Measurements from ENCODE around the gene AK8.

The AK8 gene

DNA sequence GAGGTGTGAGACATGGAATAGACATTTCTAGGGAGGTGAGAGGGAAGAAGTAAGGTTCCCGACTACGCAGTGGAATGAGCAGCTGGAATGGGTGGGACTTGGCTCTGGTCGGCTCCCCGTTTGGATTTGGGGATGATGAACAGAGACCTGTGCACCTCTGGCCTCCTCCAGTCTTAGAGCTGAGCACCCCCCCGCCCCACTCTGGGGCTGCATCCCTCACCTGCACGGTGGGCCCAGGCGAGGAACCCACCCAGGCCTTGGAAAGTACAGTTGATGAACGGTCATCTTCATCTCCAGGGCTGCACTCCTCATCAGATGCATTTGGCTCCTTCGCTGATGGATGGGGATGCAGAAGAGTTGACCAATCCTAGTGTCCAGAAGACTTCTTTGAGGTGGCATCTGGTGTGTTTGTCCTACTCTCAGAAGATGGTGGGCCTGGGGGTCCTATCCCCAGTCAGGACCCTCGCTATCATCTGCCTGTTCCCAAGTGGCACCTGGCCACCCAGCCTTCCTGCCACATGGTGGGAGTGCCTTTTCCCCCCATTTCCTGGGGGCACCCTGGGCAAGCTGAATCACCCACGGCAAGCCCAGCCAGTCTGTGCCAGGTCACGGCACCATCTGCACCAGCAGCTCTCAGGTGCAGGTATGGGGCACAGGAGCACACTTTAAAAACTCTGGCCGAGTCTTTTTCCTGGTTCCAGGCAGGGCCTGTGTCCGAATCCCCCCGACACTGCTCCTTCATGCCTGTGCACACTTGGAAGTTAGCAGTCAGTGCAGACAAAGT is 137.4 kb downstream of the AK8 start:
- Histone ChIP-seq H3K4me1 (ENCODE audit: control insufficient read depth, insufficient read depth, low read length, poor library complexity, severe bottlenecking) (peaks cover 20% of the 10 kb centered on the region), H3K27ac (ENCODE audit: low read depth, low read length, severe bottlenecking) (no peak overlapping the region), H3K36me3 (ENCODE audit: control insufficient read depth, insufficient read depth, low read length) (no peaks in the 10 kb centered on the region), H3K4me3 (ENCODE audit: extremely low read depth, insufficient read depth, low read length, poor library complexity, severe bottlenecking) (no peak overlapping the region), H3K9me3 (ENCODE audit: control insufficient read depth, low read length) (no peaks in the 10 kb centered on the region)
- 88 to 93% methylated on average over 14 to 15 of the region's 15 CpGs for WGBS, 2 experiments (ENCODE audit: insufficient coverage in 2 of 2)

GRCh38 chr9:132739710-132740310 is 138.3 kb downstream of the AK8 start:
- no peak overlapping the region for H3K27ac ChIP-seq (ENCODE audit: low read depth, low read length, severe bottlenecking)
- H3K9me3 ChIP-seq (ENCODE audit: control insufficient read depth, low read length): no peaks in the 10 kb centered on the region
- H3K4me3 ChIP-seq (ENCODE audit: extremely low read depth, insufficient read depth, low read length, poor library complexity, severe bottlenecking): no peak overlapping the region
- 87 to 98% methylated on average over 5 to 8 of the region's 9 CpGs for WGBS, 2 experiments (ENCODE audit: insufficient coverage in 2 of 2)
- no peaks in the 10 kb centered on the region for H3K36me3 ChIP-seq (ENCODE audit: control insufficient read depth, insufficient read depth, low read length)
- H3K4me1 ChIP-seq (ENCODE audit: control insufficient read depth, insufficient read depth, low read length, poor library complexity, severe bottlenecking): peaks cover 12% of the 10 kb centered on the region

DNA sequence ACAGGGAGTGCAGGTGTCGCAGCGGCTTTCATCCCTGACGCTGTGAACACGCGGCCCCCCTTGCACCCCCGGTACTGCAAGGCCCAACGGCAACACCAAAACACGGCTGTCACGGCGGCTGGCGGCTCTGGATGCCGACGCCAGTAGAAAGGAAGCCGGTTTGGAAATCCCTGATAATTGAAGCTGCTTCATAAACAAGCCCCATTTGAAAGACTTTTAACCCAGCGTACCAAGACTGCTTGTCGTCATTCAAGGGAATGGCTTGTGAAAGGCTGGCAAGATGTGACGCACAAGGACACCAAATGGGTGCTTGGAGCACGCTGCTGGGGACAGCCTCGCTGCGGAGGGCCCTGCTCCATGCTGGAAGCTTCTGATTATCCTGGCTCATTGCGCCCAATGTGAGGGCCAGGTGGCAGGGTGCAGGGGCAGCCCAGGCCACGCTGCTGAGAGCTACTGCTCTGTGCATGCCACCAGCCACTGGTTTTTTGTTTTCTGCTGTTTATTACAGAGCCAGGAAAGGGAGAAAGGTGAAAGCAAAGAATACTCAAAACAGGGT is 144.7 kb downstream of the AK8 start:
- 85 to 92% methylated on average over 22 of the region's 22 CpGs for WGBS, 2 experiments (ENCODE audit: insufficient coverage in 2 of 2)
- H3K9me3 ChIP-seq (ENCODE audit: control insufficient read depth, low read length): no peaks in the 10 kb centered on the region
- no peak overlapping the region for H3K4me3 ChIP-seq (ENCODE audit: extremely low read depth, insufficient read depth, low read length, poor library complexity, severe bottlenecking)
- H3K4me1 ChIP-seq (ENCODE audit: control insufficient read depth, insufficient read depth, low read length, poor library complexity, severe bottlenecking): no peaks in the 10 kb centered on the region
- no peak overlapping the region for H3K27ac ChIP-seq (ENCODE audit: low read depth, low read length, severe bottlenecking)
- no peaks in the 10 kb centered on the region for H3K36me3 ChIP-seq (ENCODE audit: control insufficient read depth, insufficient read depth, low read length)

- H3K4me1 ChIP-seq (ENCODE audit: control insufficient read depth, insufficient read depth, low read length, poor library complexity, severe bottlenecking): no peaks in the 10 kb centered on the region
- 78 to 88% methylated on average over 13 to 14 of the region's 17 CpGs for WGBS, 2 experiments (ENCODE audit: insufficient coverage in 2 of 2)
- no peaks in the 10 kb centered on the region for H3K9me3 ChIP-seq (ENCODE audit: control insufficient read depth, low read length)
- no peak overlapping the region for H3K27ac ChIP-seq (ENCODE audit: low read depth, low read length, severe bottlenecking)
- H3K4me3 ChIP-seq (ENCODE audit: extremely low read depth, insufficient read depth, low read length, poor library complexity, severe bottlenecking): no peak overlapping the region
- H3K36me3 ChIP-seq (ENCODE audit: control insufficient read depth, insufficient read depth, low read length): no peaks in the 10 kb centered on the region
Measured at GRCh38 chr9:132732326-132733259, 145.5 kb downstream of the AK8 start.

DNA sequence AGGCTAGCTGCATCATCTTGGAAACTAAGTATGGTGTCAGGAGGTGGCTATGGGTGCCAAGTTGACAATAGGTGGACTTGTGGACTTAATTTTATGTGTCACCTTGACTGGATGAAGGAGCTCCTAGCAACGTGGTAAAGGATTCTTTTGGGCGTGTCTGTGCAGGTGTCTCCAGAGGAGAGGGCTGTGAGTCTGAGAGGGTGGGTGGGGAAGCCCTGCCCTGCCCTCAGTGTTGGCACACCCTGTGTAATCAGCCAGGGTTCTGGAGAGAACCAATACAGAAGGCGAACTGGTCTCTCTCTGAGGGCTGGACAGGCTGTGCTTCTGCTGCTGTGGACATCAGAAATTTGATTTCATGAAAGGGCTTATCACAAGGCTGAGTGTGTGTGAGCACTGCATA is 146.9 kb downstream of the AK8 start:
- H3K36me3 ChIP-seq (ENCODE audit: control insufficient read depth, insufficient read depth, low read length): no peaks in the 10 kb centered on the region
- no peaks in the 10 kb centered on the region for H3K9me3 ChIP-seq (ENCODE audit: control insufficient read depth, low read length)
- no peaks in the 10 kb centered on the region for H3K4me1 ChIP-seq (ENCODE audit: control insufficient read depth, insufficient read depth, low read length, poor library complexity, severe bottlenecking)
- whole genome bisulfite sequencing, 2 experiments (ENCODE audit: insufficient coverage in 2 of 2): 89 to 92% methylated on average over 3 of the region's 3 CpGs
- no peak overlapping the region for H3K4me3 ChIP-seq (ENCODE audit: extremely low read depth, insufficient read depth, low read length, poor library complexity, severe bottlenecking)
- H3K27ac ChIP-seq (ENCODE audit: low read depth, low read length, severe bottlenecking): no peak overlapping the region

DNA sequence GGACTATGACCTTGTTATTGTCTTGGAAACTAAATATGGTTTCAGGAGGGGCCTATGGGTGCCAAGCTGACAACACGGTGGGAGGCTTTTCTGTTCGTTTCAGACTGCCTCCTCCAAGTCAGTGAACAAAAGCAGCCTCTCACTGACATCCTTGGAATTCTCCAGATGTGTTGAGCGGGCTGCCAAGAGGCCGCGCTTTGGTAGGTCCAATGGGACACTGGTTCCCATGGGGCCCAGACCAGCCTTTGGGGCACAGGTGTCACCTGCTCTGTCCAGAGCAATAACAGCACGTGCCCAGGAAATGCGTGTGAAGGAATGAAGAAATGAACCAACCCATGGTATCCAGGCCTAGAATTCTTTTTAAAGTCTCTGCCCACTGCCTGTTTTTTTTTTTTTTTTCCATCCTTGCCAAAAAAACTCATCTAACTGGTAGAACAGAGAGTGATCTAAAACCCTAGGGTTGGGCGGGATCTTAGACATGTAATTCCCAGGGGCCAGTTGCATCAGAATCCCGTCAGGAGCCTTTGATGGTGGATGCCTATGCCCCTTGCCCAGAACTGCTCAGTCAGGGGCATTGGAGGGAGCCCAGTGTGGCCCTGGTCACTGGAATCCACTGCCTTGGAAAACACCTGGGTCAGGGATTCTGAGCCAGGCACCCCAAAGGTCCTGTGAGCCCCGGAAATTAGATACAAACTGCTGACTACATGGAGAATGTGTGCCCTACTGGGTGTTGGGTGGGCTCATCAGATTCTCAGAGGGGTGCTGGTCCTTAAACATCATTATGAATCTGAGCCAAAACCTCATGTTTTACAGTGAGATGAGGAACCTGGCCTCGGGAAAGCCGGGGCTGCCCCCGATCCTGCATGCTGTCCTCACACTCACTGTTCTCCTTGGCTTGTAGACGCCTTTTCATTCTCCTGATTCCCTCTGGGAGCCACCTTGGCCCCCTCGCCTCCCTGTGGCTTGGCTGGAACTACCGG is 147.7 kb downstream of the AK8 start:
- 86 to 94% methylated on average over 10 to 16 of the region's 16 CpGs for WGBS, 2 experiments (ENCODE audit: insufficient coverage in 2 of 2)
- no peaks in the 10 kb centered on the region for H3K36me3 ChIP-seq (ENCODE audit: control insufficient read depth, insufficient read depth, low read length)
- H3K4me1 ChIP-seq (ENCODE audit: control insufficient read depth, insufficient read depth, low read length, poor library complexity, severe bottlenecking): no peaks in the 10 kb centered on the region
- no peaks in the 10 kb centered on the region for H3K9me3 ChIP-seq (ENCODE audit: control insufficient read depth, low read length)
- H3K4me3 ChIP-seq (ENCODE audit: extremely low read depth, insufficient read depth, low read length, poor library complexity, severe bottlenecking): no peak overlapping the region
- no peak overlapping the region for H3K27ac ChIP-seq (ENCODE audit: low read depth, low read length, severe bottlenecking)

GRCh38 chr9:132729235-132729890 is 148.7 kb downstream of the AK8 start:
- no peak overlapping the region for H3K27ac ChIP-seq (ENCODE audit: low read depth, low read length, severe bottlenecking)
- H3K4me1 ChIP-seq (ENCODE audit: control insufficient read depth, insufficient read depth, low read length, poor library complexity, severe bottlenecking): no peaks in the 10 kb centered on the region
- H3K9me3 ChIP-seq (ENCODE audit: control insufficient read depth, low read length): no peaks in the 10 kb centered on the region
- H3K4me3 ChIP-seq (ENCODE audit: extremely low read depth, insufficient read depth, low read length, poor library complexity, severe bottlenecking): no peak overlapping the region
- 82 to 85% methylated on average over 4 to 5 of the region's 5 CpGs for WGBS, 2 experiments (ENCODE audit: insufficient coverage in 2 of 2)
- no peaks in the 10 kb centered on the region for H3K36me3 ChIP-seq (ENCODE audit: control insufficient read depth, insufficient read depth, low read length)

DNA sequence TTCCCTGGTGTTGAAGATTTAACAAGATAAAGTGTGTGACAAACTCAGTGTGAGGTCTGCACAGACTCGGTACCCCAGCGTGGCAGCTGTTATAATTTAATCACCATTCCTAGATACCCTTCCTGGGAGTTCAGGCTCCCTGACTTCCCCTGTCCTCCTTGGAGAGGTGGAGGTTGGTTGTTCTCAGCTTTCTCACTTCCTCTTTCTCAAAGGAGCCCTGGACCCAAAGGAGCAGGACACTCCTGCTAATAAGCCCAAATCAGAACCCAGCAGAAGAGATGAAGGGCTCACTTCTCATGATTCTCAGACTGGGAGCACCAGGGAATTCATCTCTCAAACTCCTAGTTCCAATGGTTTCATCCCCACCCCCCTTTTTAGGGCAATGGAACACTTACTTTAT is 149.6 kb downstream of the AK8 start:
- Histone ChIP-seq H3K4me3 (ENCODE audit: extremely low read depth, insufficient read depth, low read length, poor library complexity, severe bottlenecking) (no peak overlapping the region), H3K27ac (ENCODE audit: low read depth, low read length, severe bottlenecking) (no peak overlapping the region), H3K9me3 (ENCODE audit: control insufficient read depth, low read length) (no peaks in the 10 kb centered on the region), H3K36me3 (ENCODE audit: control insufficient read depth, insufficient read depth, low read length) (no peaks in the 10 kb centered on the region), H3K4me1 (ENCODE audit: control insufficient read depth, insufficient read depth, low read length, poor library complexity, severe bottlenecking) (no peaks in the 10 kb centered on the region)
- WGBS, 2 experiments (ENCODE audit: insufficient coverage in 2 of 2): no CpG with 5 or more reads among the region's 2 CpGs

DNA sequence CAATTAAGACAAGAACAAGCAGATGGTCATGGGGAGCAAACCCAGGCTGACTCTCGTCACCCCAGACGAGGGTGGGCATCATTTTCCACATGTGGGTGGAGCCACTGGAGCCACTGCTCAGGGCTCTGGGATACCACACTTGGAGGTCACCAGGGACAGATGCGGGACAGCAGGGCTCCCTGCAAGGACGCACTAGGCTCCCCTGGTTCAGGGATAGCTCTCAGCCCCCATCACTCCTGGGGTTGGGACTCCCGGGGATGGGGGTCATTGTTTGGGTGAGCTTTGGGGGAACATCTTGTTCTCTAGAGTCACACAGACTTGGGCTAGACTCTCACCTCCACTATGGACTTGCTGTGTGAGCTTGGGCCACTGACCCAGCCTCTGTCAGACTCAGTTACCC is 150.0 kb downstream of the AK8 start:
- 90 to 93% methylated on average over 3 to 4 of the region's 5 CpGs for WGBS, 2 experiments (ENCODE audit: insufficient coverage in 2 of 2)
- H3K27ac ChIP-seq (ENCODE audit: low read depth, low read length, severe bottlenecking): no peak overlapping the region
- H3K36me3 ChIP-seq (ENCODE audit: control insufficient read depth, insufficient read depth, low read length): no peaks in the 10 kb centered on the region
- H3K9me3 ChIP-seq (ENCODE audit: control insufficient read depth, low read length): no peaks in the 10 kb centered on the region
- no peak overlapping the region for H3K4me3 ChIP-seq (ENCODE audit: extremely low read depth, insufficient read depth, low read length, poor library complexity, severe bottlenecking)
- H3K4me1 ChIP-seq (ENCODE audit: control insufficient read depth, insufficient read depth, low read length, poor library complexity, severe bottlenecking): no peaks in the 10 kb centered on the region
